SK-N-SH treated with all-trans-retinoic acid at 6 μM for 48 hours (cell line): Measurements from ENCODE around the gene RNF144A.

Experiments used
- RARB ChIP-seq: fragments of 250-450 bp; sonication (Bioruptor Pico); IDR thresholded peaks from 2 replicates; pipeline ENCODE4 v1.8.0; 2021; ENCODE audit warnings: mild to moderate bottlenecking, moderate library complexity
- TOX ChIP-seq: fragments of 250-450 bp; sonication (Bioruptor Pico); IDR thresholded peaks from 2 replicates; pipeline ENCODE4 v1.8.0; 2021; ENCODE audit warnings: mild to moderate bottlenecking, moderate library complexity, borderline replicate concordance
- ZFP3 ChIP-seq: fragments of 250-450 bp; sonication (Bioruptor Pico); IDR thresholded peaks from 2 replicates; pipeline ENCODE4 v1.5.0; 2020; ENCODE audit warnings: mild to moderate bottlenecking, moderate library complexity

GRCh38 chr2:7034303-7034702, 117.1 kb downstream of the RNF144A start:
- TF ChIP-seq TOX (no peak), RARB (CRISPR knock-in tag) (no peak), ZFP3 (CRISPR knock-in tag) (no peak)
